ENCODE measurements around the gene CAPN13.
"Not testable (repeated sequence)": the region's sequence is repeated elsewhere in the genome, so short reads cannot be mapped to it uniquely, and the experiment has no call there.

The CAPN13 gene

GRCh38 chr2:30705711-30706533 lies 101.3 kb downstream of the CAPN13 start:
- in situ Hi-C loops (cut with MboI; ENCODE audit: low sequenced_read_pairs), result loop anchor here (10.0 kb wide), 1 partner anchor 501 kb away; no protein-coding TSS in a partner anchor

GRCh38 chr2:30705056-30705455 lies 102.2 kb downstream of the CAPN13 start:
- in situ Hi-C loops (cut with MboI; ENCODE audit: low sequenced_read_pairs), result loop anchor here (10.0 kb wide), 1 partner anchor 500 kb away; no protein-coding TSS in a partner anchor

- in situ Hi-C loops (cut with MboI; ENCODE audit: low sequenced_read_pairs), result loop anchor here (10.0 kb wide), 1 partner anchor 500 kb away; no protein-coding TSS in a partner anchor
Measured at GRCh38 chr2:30704309-30705020, 102.8 kb downstream of the CAPN13 start.

- in situ Hi-C loops (cut with MboI; ENCODE audit: low sequenced_read_pairs), result loop anchor here (10.0 kb wide), 1 partner anchor 498 kb away; no protein-coding TSS in a partner anchor
Measured at GRCh38 chr2:30702694-30703093, 104.6 kb downstream of the CAPN13 start.

DNA sequence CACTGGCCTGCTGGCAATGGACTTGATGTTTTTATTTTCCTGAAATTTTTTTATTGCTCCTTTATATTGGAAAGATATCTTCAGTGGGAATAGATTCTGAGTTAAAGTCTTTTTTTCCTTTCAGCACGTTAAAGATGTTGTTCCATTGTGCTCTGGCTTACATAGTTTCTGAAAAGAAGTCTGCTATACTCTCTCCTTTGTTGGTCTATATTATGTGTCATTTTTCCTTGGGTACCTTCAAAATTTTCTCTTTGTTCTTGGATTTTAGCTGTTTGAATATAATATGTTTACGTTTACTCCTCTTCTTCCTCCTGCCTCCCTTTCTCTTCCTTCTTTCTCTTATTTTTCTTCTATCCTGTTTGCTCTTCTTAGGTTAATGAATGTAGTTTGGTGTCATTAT lies 105.5 kb downstream of the CAPN13 start:
- in situ Hi-C loops (cut with MboI; ENCODE audit: low sequenced_read_pairs), result loop anchor here (10.0 kb wide), 1 partner anchor 497 kb away; no protein-coding TSS in a partner anchor

DNA sequence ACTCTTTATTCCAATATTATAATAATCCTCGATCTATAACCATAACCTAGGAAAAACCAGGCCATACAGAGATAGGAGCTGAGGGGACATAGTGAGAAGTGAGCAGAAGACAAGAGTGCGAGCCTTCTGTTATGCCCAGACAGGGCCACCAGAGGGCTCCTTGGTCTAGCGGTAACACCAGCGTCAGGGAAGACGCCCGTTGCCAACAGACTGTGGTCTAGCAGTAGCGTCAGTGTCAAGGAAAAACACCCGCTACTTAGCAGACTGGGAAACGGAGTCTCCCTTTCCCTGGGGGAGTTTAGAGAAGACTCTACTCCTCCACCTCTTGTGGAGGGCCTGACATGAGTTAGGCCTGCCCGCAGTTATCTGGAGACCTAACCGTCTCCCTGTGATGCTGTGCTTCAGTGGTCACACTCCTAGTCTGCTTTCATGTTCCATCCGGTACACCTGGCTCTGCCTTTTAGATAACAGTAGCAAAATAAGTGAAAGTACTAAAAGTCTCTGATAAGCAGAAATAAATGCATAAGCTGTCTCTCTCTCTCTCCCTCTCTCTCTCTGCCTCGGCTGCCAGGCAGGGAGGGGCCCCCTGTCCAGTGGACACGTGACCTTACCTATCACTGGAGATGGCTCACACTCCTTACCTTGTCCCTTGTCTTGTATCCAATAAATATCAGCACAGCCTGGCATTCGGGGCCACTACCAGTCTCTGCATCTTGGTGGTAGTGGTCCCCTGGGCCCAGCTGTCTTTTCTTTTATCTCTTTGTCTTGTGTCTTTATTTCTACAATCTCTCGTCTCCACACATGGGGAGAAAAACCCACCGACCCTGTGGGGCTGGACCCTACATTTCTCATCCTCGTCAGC lies 109.8 kb downstream of the CAPN13 start:
- in situ Hi-C loops (cut with MboI; ENCODE audit: low sequenced_read_pairs), result not testable (repeated sequence)

DNA sequence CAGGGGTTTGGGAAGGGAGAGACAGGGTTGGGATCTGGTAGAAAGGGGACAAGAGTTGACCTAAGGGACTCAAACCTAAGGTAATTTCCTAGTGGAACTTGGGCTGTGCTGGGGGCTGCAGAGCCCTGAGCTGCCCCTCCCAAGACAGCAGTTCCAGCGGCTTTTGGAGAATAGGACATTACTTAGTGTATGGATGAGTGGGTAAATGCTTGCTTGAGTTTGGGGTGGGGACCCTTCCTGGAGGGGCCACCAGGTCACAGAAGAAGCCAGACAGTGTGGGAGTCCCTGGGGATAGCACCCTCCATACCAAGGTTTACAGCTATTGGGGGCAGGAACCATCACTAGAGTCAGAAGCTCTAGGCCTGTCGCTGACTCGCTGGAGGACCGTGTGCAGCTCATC lies 111.5 kb downstream of the CAPN13 start:
- in situ Hi-C loops (cut with MboI; ENCODE audit: low sequenced_read_pairs), result no loop called here

DNA sequence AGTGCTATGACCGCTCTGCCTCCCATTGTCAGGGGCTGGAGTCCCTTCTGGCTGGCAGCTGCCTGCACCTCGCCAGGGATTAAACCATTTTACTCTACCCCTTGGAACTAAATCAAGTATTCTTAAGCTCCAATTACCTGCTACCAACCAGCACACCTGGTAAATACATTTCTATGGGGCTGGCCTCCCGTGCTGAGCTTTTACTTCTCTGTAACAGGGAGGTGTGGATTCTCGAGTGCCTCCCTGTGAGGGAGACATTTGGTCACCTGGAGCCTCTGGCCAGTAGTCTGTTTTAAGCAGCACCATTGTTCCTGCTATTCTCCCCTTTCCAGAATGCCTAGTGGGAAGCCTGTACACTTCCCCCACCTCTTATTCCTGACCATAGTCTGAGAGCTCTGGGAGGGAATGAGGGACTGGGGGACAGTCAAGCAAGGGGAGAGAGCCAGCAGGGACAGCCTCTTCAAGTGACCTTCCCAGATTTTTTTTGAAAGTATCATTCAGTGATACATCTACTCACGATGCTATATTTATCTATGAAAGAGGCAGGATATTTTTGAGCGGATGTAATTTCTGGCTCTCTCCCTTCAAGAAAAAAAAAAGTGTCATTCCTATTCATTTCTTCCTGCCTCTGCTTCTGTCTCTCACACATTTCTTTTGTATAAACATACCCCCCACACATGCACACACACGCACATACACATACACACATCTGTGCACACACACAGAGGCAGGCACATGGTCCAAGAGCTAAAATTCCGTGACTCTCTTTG lies 112.8 kb downstream of the CAPN13 start:
- in situ Hi-C loops (cut with MboI; ENCODE audit: low sequenced_read_pairs), result no loop called here

DNA sequence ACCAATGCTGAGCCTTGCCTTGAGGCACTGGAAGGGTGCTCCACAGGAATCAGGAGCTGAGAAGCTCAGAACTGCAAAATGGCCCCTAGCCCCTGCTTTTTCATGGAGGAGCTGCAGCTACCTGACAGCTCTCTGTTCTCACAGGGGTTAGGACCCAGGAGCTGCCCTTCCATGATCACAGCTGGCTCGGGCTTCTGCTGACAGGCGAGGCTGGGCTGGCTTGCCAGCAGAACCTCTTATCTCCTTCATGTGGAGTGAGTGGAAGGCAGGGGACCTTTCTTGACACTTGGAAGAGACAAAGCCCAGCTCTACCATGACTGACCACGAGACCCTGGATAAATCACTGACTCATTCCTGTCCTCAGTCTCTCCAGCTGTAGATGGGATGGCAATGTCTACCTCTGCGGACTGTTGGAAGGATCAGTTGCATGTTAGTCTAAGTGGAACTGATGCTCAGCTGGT lies 113.4 kb downstream of the CAPN13 start:
- in situ Hi-C loops (cut with MboI; ENCODE audit: low sequenced_read_pairs), result no loop called here

DNA sequence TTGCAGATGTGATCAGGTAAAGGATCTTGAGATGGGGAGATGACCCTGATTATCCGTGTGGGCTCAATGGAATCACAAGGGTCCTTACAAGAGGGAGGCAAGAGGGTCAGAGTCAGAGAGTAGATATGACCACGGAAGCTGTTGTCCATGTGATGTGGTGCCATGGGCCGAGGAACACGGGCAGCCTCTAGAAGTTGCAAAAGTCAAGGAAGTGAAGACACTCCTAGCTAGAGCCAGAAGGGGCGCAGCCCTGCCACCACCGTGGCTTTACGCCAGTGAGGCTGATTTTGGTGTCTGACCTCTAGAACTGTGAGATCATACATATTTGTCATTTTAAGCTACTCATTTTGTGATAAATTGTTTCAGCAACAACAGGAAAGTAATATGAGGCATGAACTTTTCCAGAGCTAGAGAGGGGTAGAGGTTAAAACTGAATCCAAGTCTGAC lies 114.4 kb downstream of the CAPN13 start:
- in situ Hi-C loops (cut with MboI; ENCODE audit: low sequenced_read_pairs), result no loop called here

GRCh38 chr2:30691948-30692828 lies 115.1 kb downstream of the CAPN13 start:
- in situ Hi-C loops (cut with MboI; ENCODE audit: low sequenced_read_pairs), result no loop called here

- in situ Hi-C loops (cut with MboI; ENCODE audit: low sequenced_read_pairs), result no loop called here
Measured at GRCh38 chr2:30691091-30691947, 115.9 kb downstream of the CAPN13 start.

DNA sequence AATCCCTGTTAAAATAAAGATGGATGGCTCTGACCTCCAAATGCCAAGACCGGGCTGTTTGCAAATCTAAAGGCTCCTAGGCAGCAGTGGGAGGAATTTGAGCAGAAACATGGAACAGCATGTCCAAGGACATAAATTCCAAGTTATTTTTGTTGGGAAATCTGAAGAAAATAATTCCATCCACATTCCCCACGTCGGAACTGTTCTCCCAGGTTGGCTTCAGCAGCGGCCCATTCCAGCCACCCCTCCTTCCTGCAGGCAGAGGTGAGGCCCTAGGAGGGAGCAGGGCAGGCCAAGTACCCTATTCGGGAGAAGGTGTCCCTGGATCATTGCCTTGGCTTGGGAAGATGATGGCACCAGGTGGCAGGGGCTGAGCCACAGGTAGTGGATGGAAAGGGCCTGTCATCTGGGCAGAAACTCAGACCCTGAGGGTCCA lies 117.1 kb downstream of the CAPN13 start:
- in situ Hi-C loops (cut with MboI; ENCODE audit: low sequenced_read_pairs), result no loop called here

GRCh38 chr2:30689496-30690125 lies 117.6 kb downstream of the CAPN13 start:
- in situ Hi-C loops (cut with MboI; ENCODE audit: low sequenced_read_pairs), result no loop called here

- in situ Hi-C loops (cut with MboI; ENCODE audit: low sequenced_read_pairs), result no loop called here
Measured at GRCh38 chr2:30688956-30689401, 118.3 kb downstream of the CAPN13 start.

DNA sequence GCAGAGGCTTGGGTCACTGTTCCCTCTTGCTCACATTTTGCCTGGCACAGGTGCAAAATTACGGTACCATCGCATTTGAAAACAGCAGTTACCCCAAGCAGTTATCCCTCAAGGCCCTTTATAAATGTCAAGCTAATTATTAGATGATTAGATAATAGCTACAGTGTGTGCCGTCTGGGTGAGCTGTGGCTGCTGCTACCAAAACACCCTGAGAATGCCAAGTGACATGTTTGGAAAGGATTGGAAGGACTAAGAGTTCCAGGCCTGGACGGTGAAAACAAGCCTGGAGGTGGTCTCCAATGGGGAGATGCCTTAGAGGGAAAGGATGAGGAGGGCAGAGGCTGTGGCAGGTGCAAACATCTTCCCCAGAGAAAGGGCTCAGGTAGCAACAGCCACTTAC lies 120.6 kb downstream of the CAPN13 start:
- in situ Hi-C loops (cut with MboI; ENCODE audit: low sequenced_read_pairs), result no loop called here

GRCh38 chr2:30686000-30686399 lies 121.2 kb downstream of the CAPN13 start:
- in situ Hi-C loops (cut with MboI; ENCODE audit: low sequenced_read_pairs), result no loop called here

Data from HL-60/S4 treated with phorbol 12-myristate 13-acetate at 8.2 ng/mL for 4 days and 3 days (cell line).